ENCODE data around the gene ADAP1.

Gene ADAP1

GRCh38 chr7:867001-867405, 87.5 kb downstream of the ADAP1 start:
- TF ChIP-seq, protein P1, sequence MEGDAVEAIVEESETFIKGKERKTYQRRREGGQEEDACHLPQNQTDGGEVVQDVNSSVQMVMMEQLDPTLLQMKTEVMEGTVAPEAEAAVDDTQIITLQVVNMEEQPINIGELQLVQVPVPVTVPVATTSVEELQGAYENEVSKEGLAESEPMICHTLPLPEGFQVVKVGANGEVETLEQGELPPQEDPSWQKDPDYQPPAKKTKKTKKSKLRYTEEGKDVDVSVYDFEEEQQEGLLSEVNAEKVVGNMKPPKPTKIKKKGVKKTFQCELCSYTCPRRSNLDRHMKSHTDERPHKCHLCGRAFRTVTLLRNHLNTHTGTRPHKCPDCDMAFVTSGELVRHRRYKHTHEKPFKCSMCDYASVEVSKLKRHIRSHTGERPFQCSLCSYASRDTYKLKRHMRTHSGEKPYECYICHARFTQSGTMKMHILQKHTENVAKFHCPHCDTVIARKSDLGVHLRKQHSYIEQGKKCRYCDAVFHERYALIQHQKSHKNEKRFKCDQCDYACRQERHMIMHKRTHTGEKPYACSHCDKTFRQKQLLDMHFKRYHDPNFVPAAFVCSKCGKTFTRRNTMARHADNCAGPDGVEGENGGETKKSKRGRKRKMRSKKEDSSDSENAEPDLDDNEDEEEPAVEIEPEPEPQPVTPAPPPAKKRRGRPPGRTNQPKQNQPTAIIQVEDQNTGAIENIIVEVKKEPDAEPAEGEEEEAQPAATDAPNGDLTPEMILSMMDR (IDR thresholded peaks at IDR 0.05; ENCODE audit: low read depth, low read length, missing control alignments), result no peak
- DNase-seq, result peak; percentile 83
- Histone ChIP-seq H3K4me3 (ENCODE audit: low read depth, low read length) (no peak overlapping the region), H3K27me3 (replicated peaks) (no peaks in the 10 kb centered on the region), H3K36me3 (replicated peaks) (peaks cover 30% of the 10 kb centered on the region), H3K27ac (peak overlapping the region; percentile 84)
- in situ Hi-C loops (cut with HindIII; ENCODE audit: low pct_ligation_motif_present, low sequenced_read_pairs), result no loop called here

DNA sequence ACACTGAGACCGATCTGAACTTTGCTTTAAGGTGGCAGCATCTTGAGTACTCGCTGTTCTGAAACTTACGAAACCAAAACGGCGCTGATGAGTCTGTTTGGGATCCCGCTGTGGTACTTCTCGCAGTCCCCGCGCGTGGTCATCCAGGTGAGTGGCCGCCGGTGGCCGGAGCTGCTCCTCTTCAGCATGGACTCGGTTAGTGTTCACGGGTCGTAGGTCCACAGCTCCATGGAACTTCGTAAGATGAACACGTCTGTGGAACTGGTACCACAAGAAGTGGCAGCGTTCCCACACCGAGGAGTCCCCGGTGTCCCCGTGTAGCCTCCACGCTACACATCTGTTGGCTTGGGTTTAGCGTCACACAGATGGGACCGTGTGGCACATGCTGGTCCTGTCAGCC, 88.6 kb downstream of the ADAP1 start:
- H3K27me3 ChIP-seq (replicated peaks), result no peaks in the 10 kb centered on the region
- H3K36me3 ChIP-seq (replicated peaks), result peaks cover 39% of the 10 kb centered on the region
- H3K4me3 ChIP-seq (ENCODE audit: low read depth, low read length), result no peak overlapping the region
- no peak for DNase-seq
- TF ChIP-seq, protein P1 (IDR thresholded peaks at IDR 0.05; ENCODE audit: low read depth, low read length, missing control alignments), result no peak
- no peak overlapping the region for H3K27ac ChIP-seq
- in situ Hi-C loops (cut with HindIII; ENCODE audit: low pct_ligation_motif_present, low sequenced_read_pairs), result no loop called here

- DNase-seq, result no peak
- TF ChIP-seq, protein P1 (IDR thresholded peaks at IDR 0.05; ENCODE audit: low read depth, low read length, missing control alignments), result no peak
- in situ Hi-C loops (cut with HindIII; ENCODE audit: low pct_ligation_motif_present, low sequenced_read_pairs), result no loop called here
- Histone ChIP-seq H3K36me3 (replicated peaks) (peaks cover 44% of the 10 kb centered on the region), H3K4me3 (ENCODE audit: low read depth, low read length) (no peak overlapping the region), H3K27me3 (replicated peaks) (no peaks in the 10 kb centered on the region), H3K27ac (no peak overlapping the region)
Observed at GRCh38 chr7:863106-863505, 91.4 kb downstream of the ADAP1 start.

GRCh38 chr7:862157-862556, 92.3 kb downstream of the ADAP1 start:
- DNase-seq, result no peak
- in situ Hi-C loops (cut with HindIII; ENCODE audit: low pct_ligation_motif_present, low sequenced_read_pairs), result no loop called here
- TF ChIP-seq, protein P1 (IDR thresholded peaks at IDR 0.05; ENCODE audit: low read depth, low read length, missing control alignments), result no peak
- Histone ChIP-seq H3K4me3 (ENCODE audit: low read depth, low read length) (no peak overlapping the region), H3K27ac (no peak overlapping the region), H3K36me3 (replicated peaks) (peaks cover 44% of the 10 kb centered on the region), H3K27me3 (replicated peaks) (no peaks in the 10 kb centered on the region)

DNA sequence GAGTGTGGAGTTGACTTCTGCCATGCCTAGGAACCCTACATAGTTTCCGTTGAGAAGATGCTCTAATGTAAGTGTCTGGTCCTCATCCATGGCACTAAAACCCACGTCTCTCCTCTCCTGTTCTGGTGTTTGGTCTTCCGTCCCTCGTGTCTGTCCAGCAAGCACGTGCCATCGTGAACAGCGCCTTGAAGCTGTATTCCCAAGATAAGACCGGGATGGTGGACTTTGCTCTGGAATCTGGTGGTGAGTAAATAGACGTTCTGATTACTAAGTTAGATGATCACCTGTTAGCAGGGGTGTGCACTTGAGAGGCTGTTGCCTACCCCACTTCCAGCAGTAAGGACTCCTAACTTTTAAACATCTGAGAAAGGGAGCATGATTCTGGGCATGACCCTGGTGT, 93.3 kb downstream of the ADAP1 start:
- in situ Hi-C loops (cut with HindIII; ENCODE audit: low pct_ligation_motif_present, low sequenced_read_pairs), result no loop called here
- H3K36me3 ChIP-seq (replicated peaks), result peaks cover 48% of the 10 kb centered on the region

DNA sequence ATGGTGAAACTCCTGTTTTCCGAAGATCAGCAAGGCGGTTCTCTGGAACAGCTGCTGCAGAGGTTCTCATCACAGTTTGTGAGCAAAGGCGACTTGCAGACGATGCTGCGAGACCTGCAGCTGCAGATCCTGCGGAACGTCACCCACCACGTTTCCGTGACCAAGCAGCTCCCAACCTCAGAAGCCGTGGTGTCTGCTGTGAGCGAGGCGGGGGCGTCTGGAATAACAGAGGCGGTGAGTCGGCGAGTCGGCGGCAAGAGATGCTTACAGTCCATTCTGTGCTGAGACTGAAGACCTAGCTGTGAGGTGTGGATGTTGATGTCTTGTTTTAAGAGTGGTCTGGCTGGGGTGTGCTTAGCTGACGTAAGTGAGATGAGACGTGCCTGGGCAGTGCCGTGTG, 94.3 kb downstream of the ADAP1 start:
- Histone ChIP-seq H3K36me3 (replicated peaks) (peaks cover 49% of the 10 kb centered on the region), H3K27ac (no peak overlapping the region), H3K27me3 (replicated peaks) (no peaks in the 10 kb centered on the region), H3K4me3 (ENCODE audit: low read depth, low read length) (no peak overlapping the region)
- TF ChIP-seq, protein P1 (IDR thresholded peaks at IDR 0.05; ENCODE audit: low read depth, low read length, missing control alignments), result no peak
- in situ Hi-C loops (cut with HindIII; ENCODE audit: low pct_ligation_motif_present, low sequenced_read_pairs), result no loop called here
- DNase-seq, result no peak

More for the DNA sequence above, 93.3 kb downstream of the ADAP1 start:
- no peak overlapping the region for H3K4me3 ChIP-seq (ENCODE audit: low read depth, low read length)
- DNase-seq, result no peak
- TF ChIP-seq, protein P1 (IDR thresholded peaks at IDR 0.05; ENCODE audit: low read depth, low read length, missing control alignments), result no peak
- H3K27me3 ChIP-seq (replicated peaks), result no peaks in the 10 kb centered on the region
- H3K27ac ChIP-seq, result no peak overlapping the region
